Gastroesophageal sphincter (tissue), 2 donors: ENCODE results near the gene ZFP36.

ENCODE experiments used
- EP300 ChIP-seq: sonication (generic); formaldehyde crosslinking; IDR thresholded peaks from one replicate; pipeline ENCODE4 v1.6.1; 2017; ENCODE audit warnings: antibody characterized with exemption, mild to moderate bottlenecking
- POLR2A ChIP-seq, 2 donors: fragments of 450-650 bp; IDR thresholded peaks; one replicate each; pipeline ENCODE4 v1.6.1; 2017; ENCODE audit warnings: antibody characterized with exemption in 2 of 2, mild to moderate bottlenecking in 2 of 2, moderate library complexity in 1 of 2

GRCh38 chr19:39426170-39426569, 19.5 kb downstream of the ZFP36 start:
- TF ChIP-seq EP300 = no peak
- TF ChIP-seq POLR2A (IDR thresholded peaks at IDR 0.05) = no peak
